Epithelial cell of esophagus (primary cell): ENCODE measurements around the gene TXK.

Experiments used
- DNase-seq: peaks from one replicate; pipeline ENCODE4 v3.0.0; 2010; ENCODE audit warnings: low read depth
- H3K4me3 ChIP-seq: 2 replicates; pipeline ENCODE4 v1.5.1; 2011; ENCODE audit warnings: mild to moderate bottlenecking, low read length, control low read depth
- CTCF ChIP-seq: IDR thresholded peaks from 2 replicates; pipeline ENCODE4 v1.5.1; 2011; ENCODE audit warnings: low read depth, mild to moderate bottlenecking, low read length, control low read depth, inconsistent platforms; ENCODE audit not compliant: insufficient read depth; ENCODE audit errors: missing control alignments

TXK gene

GRCh38 chr4:48030470-48030869 is 103.6 kb downstream of the TXK start:
- TF ChIP-seq CTCF = no peak
- no peak overlapping the region for H3K4me3 ChIP-seq
- no peak for DNase-seq

- no peak for DNase-seq
- TF ChIP-seq CTCF = no peak
These were observed 105.4 kb downstream of the TXK start for GRCh38 chr4:48028696-48029095.

GRCh38 chr4:48027653-48028052 is 106.4 kb downstream of the TXK start:
- no peak for TF ChIP-seq CTCF
- DNase-seq = no peak
- no peak overlapping the region for H3K4me3 ChIP-seq

More at GRCh38 chr4:48028696-48029095, 105.4 kb downstream of the TXK start:
- H3K4me3 ChIP-seq = no peak overlapping the region

- no peak for TF ChIP-seq CTCF
- DNase-seq = peak; percentile 42
These were observed 109.0 kb downstream of the TXK start for GRCh38 chr4:48025005-48025404.

GRCh38 chr4:48024522-48024921 is 109.5 kb downstream of the TXK start:
- TF ChIP-seq CTCF = no peak
- DNase-seq = no peak
- no peak overlapping the region for H3K4me3 ChIP-seq

More at GRCh38 chr4:48025005-48025404, 109.0 kb downstream of the TXK start:
- no peak overlapping the region for H3K4me3 ChIP-seq

GRCh38 chr4:48022192-48022799 is 111.8 kb downstream of the TXK start:
- TF ChIP-seq CTCF = no peak
- no peak overlapping the region for H3K4me3 ChIP-seq
- DNase-seq = no peak

- no peak for DNase-seq
- no peak for TF ChIP-seq CTCF
- H3K4me3 ChIP-seq = no peak overlapping the region
These were observed 113.0 kb downstream of the TXK start for GRCh38 chr4:48021100-48021499.
